AG08395 (cell line): ENCODE results near the gene ATG14.
"Not testable (repeated sequence)": the region's sequence is repeated elsewhere in the genome, so short reads cannot be mapped to it uniquely, and the experiment has no call there.

Experiments used
- DNase-seq: peaks from one replicate; pipeline ENCODE4 v3.0.0; 2012; ENCODE audit warnings: mixed read lengths, low spot score

The ATG14 gene

DNA sequence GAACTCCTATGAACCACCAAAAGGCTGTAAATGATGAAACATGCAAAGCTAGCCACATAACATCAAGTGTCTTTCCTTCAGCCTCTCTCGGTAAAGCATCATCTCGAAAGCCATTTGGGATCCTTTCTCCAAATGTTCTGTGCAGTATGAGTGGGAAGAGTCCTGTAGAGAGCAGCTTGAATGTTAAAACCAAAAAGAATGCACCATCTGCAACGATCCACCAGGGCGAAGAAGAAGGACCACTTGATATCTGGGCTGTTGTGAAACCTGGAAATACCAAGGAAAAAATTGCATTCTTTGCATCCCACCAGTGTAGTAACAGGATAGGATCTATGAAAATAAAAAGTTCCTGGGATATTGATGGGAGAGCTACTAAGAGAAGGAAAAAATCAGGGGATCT lies 61.2 kb downstream of the ATG14 start:
- DNase-seq = no peak

DNA sequence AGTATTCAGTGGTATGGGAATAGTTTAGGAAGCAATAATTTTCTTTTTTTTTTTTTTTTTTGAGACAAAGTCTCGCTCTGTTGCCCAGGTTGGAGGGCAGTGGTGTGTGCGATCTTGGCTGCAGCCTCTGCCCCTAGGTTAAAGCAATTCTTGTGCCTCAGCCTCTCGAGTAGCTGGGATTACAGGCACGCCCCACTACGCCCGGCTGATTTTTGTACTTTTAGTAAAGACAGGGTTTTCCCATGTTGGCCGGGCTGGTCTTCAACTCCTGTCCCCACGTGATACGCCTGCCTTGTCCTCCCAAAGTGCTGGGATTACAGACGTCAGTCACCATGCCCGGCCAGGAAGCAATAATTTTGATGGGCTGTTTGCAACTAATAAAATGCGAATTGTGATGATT lies 62.1 kb downstream of the ATG14 start:
- no peak for DNase-seq

DNA sequence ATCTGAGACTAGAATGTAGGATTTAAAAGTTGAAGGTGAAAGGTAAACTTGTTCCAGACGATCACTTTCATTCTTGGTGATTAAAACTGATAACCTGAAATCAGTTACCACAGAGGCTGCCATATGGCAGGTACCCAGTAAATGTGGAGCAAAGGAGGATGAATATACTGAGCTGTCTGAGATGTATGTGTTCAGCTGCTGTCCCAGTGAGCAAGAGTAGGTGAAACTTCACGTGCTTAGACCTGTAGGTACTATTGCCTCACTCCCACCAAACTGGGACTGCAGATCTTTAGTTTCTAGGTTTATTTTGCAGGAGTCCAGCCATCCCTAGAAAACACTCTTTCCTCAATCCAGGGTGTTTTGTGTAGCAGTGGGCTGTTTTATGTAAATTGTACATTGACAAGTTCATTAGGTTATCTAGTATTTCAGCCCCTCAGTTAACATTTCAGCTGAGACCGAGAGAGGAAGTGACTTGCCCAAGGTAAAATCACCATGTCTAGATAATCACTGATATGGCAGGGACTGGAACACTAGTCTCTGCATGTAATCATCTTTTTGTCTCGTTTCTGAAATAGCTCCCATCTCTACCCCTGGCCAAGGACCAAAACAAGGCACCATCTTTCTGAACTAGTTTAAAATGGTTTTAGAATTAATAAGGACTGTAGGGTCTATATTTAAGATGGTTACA lies 62.7 kb downstream of the ATG14 start:
- no peak for DNase-seq

GRCh38 chr14:55347748-55348147 lies 63.9 kb downstream of the ATG14 start:
- DNase-seq = no peak

- no peak for DNase-seq
These were observed 64.6 kb downstream of the ATG14 start for GRCh38 chr14:55347040-55347439.

- DNase-seq = not testable (repeated sequence)
These were observed 67.0 kb downstream of the ATG14 start for GRCh38 chr14:55344582-55345163.

DNA sequence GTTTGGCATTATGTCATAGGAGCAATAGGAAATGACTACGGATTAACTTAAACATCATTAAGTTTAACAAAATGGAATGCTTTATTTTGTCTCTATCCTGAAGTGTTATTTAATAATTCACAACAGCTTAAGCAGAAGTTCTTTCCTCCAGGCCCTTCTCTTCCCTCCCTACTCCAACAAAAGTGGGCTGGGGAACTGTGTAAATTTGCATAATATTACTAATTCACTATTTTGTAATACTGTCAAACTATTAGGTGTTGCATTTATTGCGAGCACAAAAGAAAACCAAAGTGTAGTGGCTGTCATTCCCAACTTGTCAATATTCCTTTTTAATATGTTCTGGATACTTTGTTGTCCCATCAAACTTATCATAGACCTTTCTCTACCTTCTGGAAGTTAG lies 69.8 kb downstream of the ATG14 start:
- no peak for DNase-seq

DNA sequence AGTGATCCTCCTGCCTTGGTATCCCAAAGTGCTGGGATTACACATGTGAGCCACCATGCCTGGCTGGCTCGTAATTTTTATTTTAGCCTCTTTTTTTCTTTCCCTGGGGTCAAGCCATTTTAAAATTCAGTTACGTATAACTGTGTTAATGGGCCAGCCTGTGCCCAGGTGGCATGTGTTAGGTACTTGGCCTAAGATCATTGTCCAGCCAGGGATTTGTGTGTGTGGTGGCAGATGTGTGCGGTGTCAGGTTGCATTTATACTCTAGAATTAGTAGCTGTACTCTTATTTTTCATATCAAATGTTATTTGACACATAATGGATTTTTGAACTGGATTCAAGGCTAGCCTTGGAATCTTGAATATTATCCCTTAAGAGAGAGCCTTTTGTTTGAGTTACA lies 71.1 kb downstream of the ATG14 start:
- no peak for DNase-seq

- no peak for DNase-seq
These were observed 71.9 kb downstream of the ATG14 start for GRCh38 chr14:55339770-55340169.

GRCh38 chr14:55336691-55337090 lies 74.9 kb downstream of the ATG14 start:
- DNase-seq = no peak

GRCh38 chr14:55336162-55336561 lies 75.5 kb downstream of the ATG14 start:
- no peak for DNase-seq

GRCh38 chr14:55333711-55334485 lies 77.7 kb downstream of the ATG14 start:
- no peak for DNase-seq

DNA sequence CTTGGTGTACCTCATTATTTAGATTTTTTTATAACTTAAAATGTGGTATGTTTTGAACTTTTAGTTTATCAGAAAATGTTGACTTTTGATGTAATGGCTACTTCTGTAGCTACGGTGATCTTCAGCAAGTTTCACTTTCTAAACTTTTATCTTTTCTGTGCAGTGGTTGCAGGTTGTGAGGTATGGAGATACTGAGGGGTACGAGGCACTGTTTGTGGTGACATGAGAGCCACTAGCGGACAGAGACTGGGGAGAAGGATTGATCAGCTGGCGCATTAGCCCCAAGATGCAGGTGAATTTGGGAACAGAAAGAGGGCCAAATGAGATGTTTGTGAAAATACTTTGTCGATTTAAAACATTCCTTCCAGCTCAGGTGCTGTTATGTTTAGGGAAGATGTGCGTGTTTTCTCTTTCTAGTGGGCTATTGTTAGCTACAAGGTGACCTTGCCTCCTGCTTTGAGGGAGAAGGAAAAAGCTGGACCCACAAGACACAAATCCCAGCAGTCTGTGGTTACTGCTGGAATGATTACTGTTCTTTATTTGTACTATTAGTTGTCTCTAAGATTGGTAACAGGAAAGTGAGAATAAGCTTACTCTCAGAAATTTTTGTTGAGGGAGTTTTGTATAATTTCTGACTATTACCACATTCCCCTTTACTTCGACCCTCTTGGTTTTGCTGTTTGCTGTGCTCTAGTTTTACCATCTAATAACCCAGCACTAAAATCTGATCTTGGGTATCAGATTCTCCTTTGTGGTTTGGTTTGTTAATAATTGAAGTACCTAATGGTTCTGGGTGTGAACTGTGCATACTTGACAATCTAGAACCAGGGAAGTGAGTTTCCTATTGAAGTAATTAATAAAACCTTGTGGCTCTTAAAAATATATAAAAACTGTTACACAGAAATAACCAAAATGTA lies 78.7 kb downstream of the ATG14 start:
- no peak for DNase-seq

DNA sequence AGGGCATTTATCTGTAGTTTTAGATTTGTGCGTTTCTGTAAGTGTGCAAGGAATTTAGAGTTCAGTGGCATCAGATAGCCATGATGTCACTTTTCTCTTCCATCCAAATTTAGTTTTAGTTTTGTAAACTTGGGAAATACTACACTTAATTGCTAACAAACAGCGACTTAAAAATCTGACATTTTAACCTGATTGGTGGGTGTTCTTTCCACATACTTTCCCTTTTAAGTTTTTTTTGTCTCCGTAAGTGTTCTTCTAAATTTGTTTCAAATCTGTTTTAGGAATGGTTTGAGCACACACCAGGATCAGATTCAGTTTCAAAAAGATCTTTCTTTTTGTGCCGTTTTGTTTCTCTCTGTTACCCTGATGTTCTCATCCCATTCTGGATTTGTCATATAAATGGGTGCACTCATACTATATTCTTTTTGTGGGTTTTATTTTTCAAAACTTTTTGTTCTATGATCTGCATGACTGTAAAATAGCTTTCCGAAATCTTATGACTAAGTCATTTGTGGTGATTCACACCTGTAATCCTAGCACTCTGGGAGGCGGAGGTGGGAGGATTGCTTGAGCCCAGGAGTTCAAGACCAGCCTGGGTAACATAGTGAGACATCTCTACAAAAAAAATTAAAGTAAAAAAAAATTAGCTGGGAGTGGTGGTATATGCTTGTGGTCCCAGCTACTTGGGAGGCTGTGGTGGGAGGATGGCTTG lies 81.5 kb downstream of the ATG14 start:
- no peak for DNase-seq

DNA sequence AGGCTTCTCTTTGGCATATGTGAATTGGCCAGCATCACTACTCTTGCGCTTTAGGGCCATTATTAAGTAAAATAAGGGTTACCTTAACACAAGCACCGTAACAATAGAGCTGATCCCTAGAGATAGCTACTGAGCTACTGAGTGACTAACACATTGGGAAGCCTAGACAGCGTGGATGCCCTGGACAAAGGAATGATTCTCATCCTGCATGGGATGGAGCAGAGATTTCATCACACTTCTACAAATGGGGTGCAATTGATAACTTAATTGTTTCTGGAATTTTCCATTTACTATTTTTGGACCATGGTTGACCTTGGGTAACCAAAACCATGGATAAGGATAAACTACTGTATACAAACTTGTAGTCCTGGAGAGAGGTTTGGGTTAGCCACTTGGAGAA lies 83.3 kb downstream of the ATG14 start:
- peak; percentile 47 for DNase-seq

- no peak for DNase-seq
These were observed 84.5 kb downstream of the ATG14 start for GRCh38 chr14:55327179-55327578.

- DNase-seq = no peak
These were observed 86.8 kb downstream of the ATG14 start for GRCh38 chr14:55324812-55325211.

DNA sequence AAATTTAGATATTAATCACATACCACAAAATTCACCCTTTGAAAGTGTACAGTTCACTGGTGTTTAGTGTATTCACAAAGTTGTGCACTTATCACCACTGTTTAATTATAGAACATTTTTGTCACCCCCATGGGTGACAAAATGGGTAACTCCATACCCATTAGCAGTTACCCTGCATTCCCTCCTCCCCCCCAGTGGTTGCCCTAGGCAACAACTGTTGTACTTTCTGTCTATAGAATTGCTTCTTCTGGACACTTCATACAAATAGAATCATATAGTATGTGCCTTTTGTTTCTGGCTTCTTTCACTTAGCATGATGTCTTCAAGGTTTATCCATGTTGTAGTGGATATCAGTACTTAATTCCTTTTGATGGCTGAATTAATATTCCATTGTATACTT lies 87.7 kb downstream of the ATG14 start:
- no peak for DNase-seq

GRCh38 chr14:55318694-55319093 lies 92.9 kb downstream of the ATG14 start:
- DNase-seq = no peak

- no peak for DNase-seq
These were observed 93.9 kb downstream of the ATG14 start for GRCh38 chr14:55317542-55318306.

GRCh38 chr14:55316564-55316963 lies 95.1 kb downstream of the ATG14 start:
- DNase-seq = no peak
